GM12891 (cell line): ENCODE data around the gene KIR3DL3.
"Not testable (repeated sequence)": the region's sequence is repeated elsewhere in the genome, so short reads cannot be mapped to it uniquely, and the experiment has no call there.

Experiments
- POLR2A ChIP-seq: IDR thresholded peaks from 2 replicates; pipeline ENCODE4 v1.6.1; 2011; ENCODE audit warnings: low read depth, low read length, control low read depth
- POLR2AphosphoS5 ChIP-seq: IDR thresholded peaks from 2 replicates; pipeline ENCODE4 v1.6.1; 2011; ENCODE audit warnings: low read depth, low read length, control low read depth

GRCh38 chr19:54769646-54770045, 45.4 kb downstream of the KIR3DL3 start, which contains the start of gene KIR2DL1:
- not testable (repeated sequence) for TF ChIP-seq POLR2AphosphoS5, POLR2A
